RWPE2 (cell line): ENCODE data around the gene ENTR1.
A peak's percentile ranks its signal among the peaks of the same experiment; 100 is the strongest.

Source experiments
- ATAC-seq: fragments of 200-7000 bp; cut with Tn5 transposase; 3 replicates; pipeline ENCODE4 v1.9.1; 2021; ENCODE audit warnings: low read depth
- DNase-seq: peaks from one replicate; pipeline ENCODE4 v3.0.0-alpha.2; 2020; ENCODE audit warnings: low spot score
- H3K27ac ChIP-seq: fragments of 450-650 bp; 2 replicates; pipeline ENCODE4 v1.5.1; 2017; ENCODE audit warnings: mild to moderate bottlenecking; ENCODE audit not compliant: poor library complexity, severe bottlenecking
- H3K27me3 ChIP-seq: fragments of 250-450 bp; sonication (Bioruptor Pico); 2 replicates; pipeline ENCODE4 v1.5.1; 2021; ENCODE audit warnings: mild to moderate bottlenecking, moderate library complexity; ENCODE audit not compliant: insufficient read depth, poor library complexity, severe bottlenecking
- H3K36me3 ChIP-seq: fragments of 250-450 bp; sonication (Bioruptor Pico); 2 replicates; pipeline ENCODE4 v1.5.1; 2020; ENCODE audit warnings: low read depth, mild to moderate bottlenecking, moderate library complexity
- H3K4me1 ChIP-seq: fragments of 250-450 bp; sonication (Bioruptor Pico); 2 replicates; pipeline ENCODE4 v1.5.1; 2021; ENCODE audit warnings: mild to moderate bottlenecking, moderate library complexity; ENCODE audit not compliant: insufficient read depth, poor library complexity, severe bottlenecking
- H3K4me3 ChIP-seq: fragments of 250-450 bp; sonication (Bioruptor Pico); 2 replicates; pipeline ENCODE4 v1.5.1; 2021; ENCODE audit warnings: mild to moderate bottlenecking, moderate library complexity; ENCODE audit not compliant: severe bottlenecking
- H3K9me3 ChIP-seq: fragments of 250-450 bp; sonication (Bioruptor Pico); 2 replicates; pipeline ENCODE4 v1.5.1; 2021; ENCODE audit warnings: mild to moderate bottlenecking, moderate library complexity; ENCODE audit not compliant: severe bottlenecking
- CTCF ChIP-seq: fragments of 450-650 bp; IDR thresholded peaks from one replicate; pipeline ENCODE4 v1.5.1; 2017; ENCODE audit warnings: mild to moderate bottlenecking, moderate library complexity; ENCODE audit not compliant: poor library complexity, severe bottlenecking

The ENTR1 gene

GRCh38 chr9:136455043-136456002 lies 44.9 kb upstream of the ENTR1 start:
- DNase-seq (peak; percentile 66), ATAC-seq (peak; percentile 22; the same call in 1 of the 3 replicates)
- Histone ChIP-seq H3K4me3 (no peak overlapping the region), H3K9me3 (no peaks in the 10 kb centered on the region), H3K27me3 (no peaks in the 10 kb centered on the region), H3K4me1 (no peaks in the 10 kb centered on the region), H3K27ac (no peak overlapping the region), H3K36me3 (peaks cover 92% of the 10 kb centered on the region)
- no peak for TF ChIP-seq CTCF

GRCh38 chr9:136454026-136454796 lies 43.8 kb upstream of the ENTR1 start:
- H3K27me3 ChIP-seq: no peaks in the 10 kb centered on the region
- H3K27ac ChIP-seq: no peak overlapping the region
- no peaks in the 10 kb centered on the region for H3K9me3 ChIP-seq
- H3K4me3 ChIP-seq: no peak overlapping the region
- DNase-seq (peak; percentile 60), ATAC-seq (no peak)
- H3K36me3 ChIP-seq: peaks cover 92% of the 10 kb centered on the region
- no peak for TF ChIP-seq CTCF
- H3K4me1 ChIP-seq: no peaks in the 10 kb centered on the region

- TF ChIP-seq CTCF: no peak
- Histone ChIP-seq H3K27me3 (no peaks in the 10 kb centered on the region), H3K36me3 (peaks cover 88% of the 10 kb centered on the region), H3K27ac (no peak overlapping the region), H3K4me3 (no peak overlapping the region), H3K4me1 (no peaks in the 10 kb centered on the region), H3K9me3 (no peaks in the 10 kb centered on the region)
- ATAC-seq (no peak), DNase-seq (no peak)
Measured at GRCh38 chr9:136453326-136453725, 42.9 kb upstream of the ENTR1 start.

GRCh38 chr9:136451221-136451877 lies 40.9 kb upstream of the ENTR1 start:
- TF ChIP-seq CTCF: no peak
- H3K4me3 ChIP-seq: no peak overlapping the region

More at GRCh38 chr9:136451221-136451877, 40.9 kb upstream of the ENTR1 start:
- ATAC-seq (no peak), DNase-seq (no peak)
- H3K27ac ChIP-seq: no peak overlapping the region
- H3K36me3 ChIP-seq: peaks cover 85% of the 10 kb centered on the region
- H3K27me3 ChIP-seq: no peaks in the 10 kb centered on the region
- H3K9me3 ChIP-seq: no peaks in the 10 kb centered on the region
- H3K4me1 ChIP-seq: no peaks in the 10 kb centered on the region
